Occipital lobe (tissue), 2 donors: ENCODE results near the gene USH2A. TPM values are rescaled to one million over a fixed set of nuclear protein-coding genes. Genes with fewer than 3 reads are reported as not detected.

Experiments used
- DNase-seq: peaks from one replicate; lab custom pipeline; 2025; lab: John Stamatoyannopoulos, UW
- total RNA-seq: library from RNA; depleted of rRNA; stranded (reverse); fragments of >200 nt; gene quantifications from one replicate; pipeline ENCODE4 v1.2.3, GENCODE V29; 2014

Gene USH2A
- total RNA-seq, 1 donor from 2014 or later = 1.1 TPM

GRCh38 chr1:215794156-215794555 is 629.1 kb downstream of the USH2A start:
- DNase-seq = no peak

- DNase-seq = no peak
Measured at GRCh38 chr1:215793180-215793579, 630.1 kb downstream of the USH2A start.

- DNase-seq = no peak
Measured at GRCh38 chr1:215792446-215792845, 630.8 kb downstream of the USH2A start.

GRCh38 chr1:215789981-215790380 is 633.3 kb downstream of the USH2A start:
- DNase-seq = no peak

GRCh38 chr1:215786997-215787396 is 636.3 kb downstream of the USH2A start:
- no peak for DNase-seq

- no peak for DNase-seq
Measured at GRCh38 chr1:215780641-215781040, 642.6 kb downstream of the USH2A start.

- DNase-seq = no peak
Measured at GRCh38 chr1:215780139-215780538, 643.1 kb downstream of the USH2A start.

- DNase-seq = no peak
Measured at GRCh38 chr1:215779729-215780128, 643.5 kb downstream of the USH2A start.

GRCh38 chr1:215777370-215777925 is 645.8 kb downstream of the USH2A start:
- no peak for DNase-seq

GRCh38 chr1:215776336-215776735 is 646.9 kb downstream of the USH2A start:
- no peak for DNase-seq

- DNase-seq = no peak
Measured at GRCh38 chr1:215772151-215772550, 651.1 kb downstream of the USH2A start.

- DNase-seq = no peak
Measured at GRCh38 chr1:215768303-215768702, 654.9 kb downstream of the USH2A start.

- no peak for DNase-seq
Measured at GRCh38 chr1:215767761-215768160, 655.5 kb downstream of the USH2A start.

GRCh38 chr1:215766521-215766920 is 656.7 kb downstream of the USH2A start:
- DNase-seq = no peak

GRCh38 chr1:215765833-215766232 is 657.4 kb downstream of the USH2A start:
- DNase-seq = no peak

- DNase-seq = no peak
Measured at GRCh38 chr1:215761446-215761845, 661.8 kb downstream of the USH2A start.

- DNase-seq = no peak
Measured at GRCh38 chr1:215754112-215754511, 669.1 kb downstream of the USH2A start.

GRCh38 chr1:215749414-215749813 is 673.8 kb downstream of the USH2A start:
- DNase-seq = no peak

GRCh38 chr1:215748431-215748830 is 674.8 kb downstream of the USH2A start:
- no peak for DNase-seq

- no peak for DNase-seq
Measured at GRCh38 chr1:215744419-215744818, 678.8 kb downstream of the USH2A start.

- no peak for DNase-seq
Measured at GRCh38 chr1:215739025-215739424, 684.2 kb downstream of the USH2A start.

GRCh38 chr1:215731699-215732098 is 691.5 kb downstream of the USH2A start:
- DNase-seq = no peak

- no peak for DNase-seq
Measured at GRCh38 chr1:215730600-215730999, 692.6 kb downstream of the USH2A start.

GRCh38 chr1:215728169-215728568 is 695.1 kb downstream of the USH2A start:
- DNase-seq = no peak
